Heart right ventricle (tissue), 16 donors: ENCODE measurements around the gene AGAP1. TPM values are rescaled to one million over a fixed set of nuclear protein-coding genes. Genes with fewer than 3 reads are reported as not detected.

Experiments used
- ATAC-seq, 8 donors: fragments of 200-7000 bp; cut with Tn5 transposase; one replicate each; pipeline ENCODE4 v1.9.1; 2020; ENCODE audit warnings: mild to moderate bottlenecking in 8 of 8, moderate library complexity in 8 of 8, moderate number of reproducible peaks in 1 of 8
- DNase-seq, 2 donors: peaks; one replicate each; pipeline ENCODE4 v3.0.0-alpha.2; 2020
- H3K27ac ChIP-seq, 10 donors: fragments of 200-600 bp; sonication (generic) in 2 of 10; one replicate each; pipeline versions ENCODE4 v1.5.0 to v1.8.0; 2020 to 2022; ENCODE audit warnings: mild to moderate bottlenecking in 3 of 10
- H3K27me3 ChIP-seq, 7 donors: fragments of 200-600 bp; one replicate each; pipeline ENCODE4 v1.8.0; 2021 to 2022; ENCODE audit warnings: mild to moderate bottlenecking in 2 of 7
- H3K36me3 ChIP-seq, 9 donors: fragments of 200-600 bp; sonication (generic) in 1 of 9; one replicate each; pipeline versions ENCODE4 v1.5.0 to v1.8.0; 2020 to 2022; ENCODE audit warnings: mild to moderate bottlenecking in 2 of 9
- H3K4me1 ChIP-seq, 9 donors: fragments of 200-600 bp; sonication (generic) in 1 of 9; one replicate each; pipeline versions ENCODE4 v1.5.0 to v1.8.0; 2020 to 2022; ENCODE audit warnings: mild to moderate bottlenecking in 4 of 9
- H3K4me3 ChIP-seq, 10 donors: fragments of 200-600 bp; sonication (generic) in 2 of 10; one replicate each; pipeline versions ENCODE4 v1.5.0 to v1.8.0; 2020 to 2022; ENCODE audit warnings: mild to moderate bottlenecking in 7 of 10, moderate library complexity in 2 of 10
- H3K9me3 ChIP-seq, 11 donors: fragments of 200-600 bp in 10 of 11; sonication (generic) in 2 of 11; one replicate each; pipeline versions ENCODE4 v1.5.0 to v1.8.0; 2013 to 2022; ENCODE audit warnings: mild to moderate bottlenecking in 2 of 11, control low read depth in 1 of 11, moderate library complexity in 1 of 11
- CTCF ChIP-seq, 9 donors: fragments of 200-600 bp; sonication (generic) in 2 of 9; IDR thresholded peaks; one replicate each; pipeline versions ENCODE4 v1.5.0 to v1.8.0; 2021 to 2022; ENCODE audit warnings: antibody characterized with exemption in 9 of 9, mild to moderate bottlenecking in 5 of 9, moderate library complexity in 1 of 9
- WGBS, 2 donors: extraction: QIAGEN DNeasy Blood & Tissue Kit; methylation state at CpG; one replicate each; pipeline ENCODE4 v1.1.7; 2013; ENCODE audit warnings: inconsistent platforms in 1 of 2; 5-methylcytosine and 5-hydroxymethylcytosine counted together
- intact Hi-C, 10 donors: fragments of 100-400 bp; cut with DNase I; formaldehyde crosslinking; loops; one replicate each; pipeline versions ENCODE4 v1.11.1 to v1.14.2; 2022
- polyA plus RNA-seq, 2 donors: library from polyadenylated mRNA; stranded (reverse); fragments of 200-250 nt; gene quantifications; one replicate each; pipeline ENCODE4 v1.2.3, GENCODE V29; 2013
- total RNA-seq, 10 donors: library from RNA; stranded (reverse); fragmentation: NEBNext Ultra II Directional in 3 of 10; extraction: Animal tissue kit (Norgen Biotek cat#: 25700) in 3 of 10; gene quantifications; one replicate each; pipeline versions ENCODE4 v1.2.1 to v1.2.4, GENCODE V29; 2021 to 2023
- donor health status: Arrhythmogenic right ventricular cardiomyopathy.
- donor health status: ischemic (EF 13 %, LVEDD 7.1; RV severe dilation, severe dysfunction).
- donor health status: healthy with polysubstance abuse.
- donor health status: DM: no; HTN: yes; CAD: no.
- donor health status: DM: no; HTN: no; CAD: no.
- donor health status: ischemic (EF 25% LVEDD 6.9; RV normal size, moderate dysfunction).
- donor health status: ischemic (EF 25% LVEDD 5.7; RV mildly dilated, moderate dysfunction).
- donor health status: healthy.
- donor health status: DM: yes; HTN: yes; CAD: no.
- donor health status: Ischemic cardiomyopathy.
- donor health status: ischemic (EF 35%, LVEDD 5.7; RV mildly dilated, moderate dysfunction).
- donor health status: nonischemic (EF 11% LVEDD 7.7; RV severe dilation, severe dysfunction).
- donor health status: DM: yes; HTN: yes; CAD: no.
- donor health status: PGD.
- donor health status: ischemic (EF 29% LVEDD 5.4; RV normal size, mild dysfunction).
- donor health status: nonischemic (EF 23%, LVEDD 6.1; RV moderate dilation, normal function).

Gene AGAP1
- total and polyA plus RNA-seq, 12 donors, result 3.5 to 29.2 (median 19.4) TPM

- peaks cover 0 to 6% (median 0%) of the 10 kb centered on the region in 9 donors for H3K36me3 ChIP-seq
- intact Hi-C loops, result loop anchor here in 1 of 10 donors (10.0 kb wide), 1 partner anchor 76 kb away; no protein-coding TSS in a partner anchor
- no peaks in the 10 kb centered on the region for H3K27me3 ChIP-seq
- H3K4me3 ChIP-seq, result no peak overlapping the region
- peaks cover 5 to 46% (median 22%) of the 10 kb centered on the region in 9 donors for H3K4me1 ChIP-seq
- H3K27ac ChIP-seq, result no peak overlapping the region
- no peak for ATAC-seq
- no peak for DNase-seq
- H3K9me3 ChIP-seq, result no peaks in the 10 kb centered on the region
- 90 to 92% methylated on average over 26 of the region's 26 CpGs for WGBS, 2 donors
- no peak for TF ChIP-seq CTCF (IDR thresholded peaks at IDR 0.05)
Observed at GRCh38 chr2:235508371-235509160, 14.7 kb downstream of the AGAP1 start.

- Histone ChIP-seq H3K36me3 (peaks cover 0 to 6% (median 0%) of the 10 kb centered on the region in 9 donors), H3K4me1 (peaks cover 0 to 29% (median 8%) of the 10 kb centered on the region in 9 donors), H3K9me3 (no peaks in the 10 kb centered on the region), H3K4me3 (no peak overlapping the region), H3K27ac (no peak overlapping the region), H3K27me3 (no peaks in the 10 kb centered on the region)
- no peak for TF ChIP-seq CTCF (IDR thresholded peaks at IDR 0.05)
- 82 to 88% methylated on average over 4 of the region's 4 CpGs for WGBS, 2 donors
- intact Hi-C loops, result no loop called here
- DNase-seq, result no peak
- ATAC-seq, result no peak
Observed at GRCh38 chr2:235510318-235510717, 16.5 kb downstream of the AGAP1 start.

GRCh38 chr2:235511187-235511661, 17.4 kb downstream of the AGAP1 start:
- TF ChIP-seq CTCF (IDR thresholded peaks at IDR 0.05), result no peak

GRCh38 chr2:235511751-235512698, 18.2 kb downstream of the AGAP1 start:
- 92 to 97% methylated on average over 9 of the region's 9 CpGs for WGBS, 2 donors
- Histone ChIP-seq H3K27ac (no peak overlapping the region), H3K4me1 (peaks cover 0 to 14% (median 3%) of the 10 kb centered on the region in 9 donors), H3K27me3 (no peaks in the 10 kb centered on the region), H3K4me3 (no peak overlapping the region), H3K9me3 (no peaks in the 10 kb centered on the region), H3K36me3 (peaks cover 0 to 6% (median 0%) of the 10 kb centered on the region in 9 donors)
- ATAC-seq (no peak), DNase-seq (no peak)
- no peak for TF ChIP-seq CTCF (IDR thresholded peaks at IDR 0.05)
- intact Hi-C loops, result no loop called here

More at GRCh38 chr2:235511187-235511661, 17.4 kb downstream of the AGAP1 start:
- Histone ChIP-seq H3K36me3 (peaks cover 0 to 6% (median 0%) of the 10 kb centered on the region in 9 donors), H3K27ac (no peak overlapping the region), H3K4me3 (no peak overlapping the region), H3K4me1 (peaks cover 0 to 20% (median 3%) of the 10 kb centered on the region in 9 donors), H3K27me3 (no peaks in the 10 kb centered on the region), H3K9me3 (no peaks in the 10 kb centered on the region)
- WGBS, 2 donors, result 62 to 69% methylated on average over 7 of the region's 7 CpGs
- intact Hi-C loops, result no loop called here
- ATAC-seq, result peak in 1 of 8 donors; percentile 64
- no peak for DNase-seq
